ENCODE data around the gene NELFB.
A peak's percentile ranks its signal among the peaks of the same experiment; 100 is the strongest.

NELFB gene

DNA sequence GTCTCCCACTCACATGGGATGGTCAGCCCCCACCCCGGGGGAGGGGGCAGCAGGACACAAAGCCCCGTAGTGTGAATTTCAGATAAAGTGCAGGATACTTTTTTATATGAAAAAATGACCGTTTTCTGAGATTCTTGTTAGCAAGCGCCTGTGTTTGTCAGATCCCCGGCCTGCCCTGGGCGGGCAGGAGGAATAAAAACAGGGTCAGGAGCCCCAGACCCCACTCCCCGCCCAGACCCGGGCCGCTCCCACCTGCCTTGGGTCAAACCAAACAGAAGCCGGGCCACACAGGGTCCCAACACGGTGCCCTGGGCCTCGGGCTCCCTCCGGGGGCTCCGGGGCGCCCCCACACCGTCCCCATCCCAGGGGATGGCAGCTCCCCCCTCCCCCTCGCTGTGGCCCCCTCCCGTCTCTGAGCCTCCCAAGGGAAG is 60.5 kb downstream of the NELFB start:
- DNase-seq, result no peak

DNA sequence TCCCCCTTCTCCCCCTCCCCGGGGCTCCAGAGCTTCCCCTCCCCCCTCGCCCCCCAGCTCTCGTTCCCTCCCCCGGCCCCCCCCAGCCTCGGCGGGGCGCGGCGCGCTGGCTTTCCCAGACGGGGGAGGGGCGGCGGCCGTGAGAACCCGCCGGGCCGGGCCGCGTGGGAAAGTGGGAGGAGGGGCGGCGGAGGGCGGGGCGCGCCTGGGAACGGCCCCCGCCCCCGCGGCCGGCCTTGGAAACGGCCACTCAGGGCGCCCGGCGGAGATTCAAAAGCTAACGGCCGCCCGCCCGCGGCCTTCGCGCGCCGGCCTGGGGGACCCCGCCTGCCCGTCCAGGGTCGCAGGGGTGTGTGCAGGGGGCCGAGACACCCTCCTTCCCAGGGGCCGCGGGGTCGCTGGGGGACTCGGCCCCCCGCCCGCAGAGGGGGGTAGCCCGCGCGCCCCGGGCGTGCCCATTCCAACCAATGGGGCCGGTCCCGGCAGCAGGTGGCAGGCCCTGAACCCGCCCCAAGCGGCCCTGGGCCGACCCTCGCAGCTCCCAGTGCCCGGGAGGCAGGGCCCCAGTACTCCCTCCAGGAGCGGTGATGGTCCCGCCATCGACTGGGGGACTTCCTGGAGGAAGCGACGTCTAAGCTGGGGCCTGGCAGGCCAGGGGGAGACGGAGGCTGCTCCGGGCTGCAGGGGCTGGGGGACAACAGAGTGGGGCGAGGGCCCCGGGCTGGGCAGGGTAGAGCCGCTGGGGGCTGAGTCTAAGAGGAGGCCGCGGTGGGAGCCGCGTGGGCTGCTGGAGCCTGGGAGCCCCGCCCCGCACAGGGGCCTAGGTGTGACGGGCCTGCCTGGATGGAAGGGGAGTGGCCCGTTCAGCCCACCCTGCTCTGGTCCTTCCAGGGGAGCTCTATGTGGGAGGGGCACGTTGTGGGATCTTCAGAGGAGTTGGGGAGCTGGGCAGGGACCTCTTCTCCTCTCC is 61.2 kb downstream of the NELFB start:
- peak; percentile 31 for DNase-seq

DNA sequence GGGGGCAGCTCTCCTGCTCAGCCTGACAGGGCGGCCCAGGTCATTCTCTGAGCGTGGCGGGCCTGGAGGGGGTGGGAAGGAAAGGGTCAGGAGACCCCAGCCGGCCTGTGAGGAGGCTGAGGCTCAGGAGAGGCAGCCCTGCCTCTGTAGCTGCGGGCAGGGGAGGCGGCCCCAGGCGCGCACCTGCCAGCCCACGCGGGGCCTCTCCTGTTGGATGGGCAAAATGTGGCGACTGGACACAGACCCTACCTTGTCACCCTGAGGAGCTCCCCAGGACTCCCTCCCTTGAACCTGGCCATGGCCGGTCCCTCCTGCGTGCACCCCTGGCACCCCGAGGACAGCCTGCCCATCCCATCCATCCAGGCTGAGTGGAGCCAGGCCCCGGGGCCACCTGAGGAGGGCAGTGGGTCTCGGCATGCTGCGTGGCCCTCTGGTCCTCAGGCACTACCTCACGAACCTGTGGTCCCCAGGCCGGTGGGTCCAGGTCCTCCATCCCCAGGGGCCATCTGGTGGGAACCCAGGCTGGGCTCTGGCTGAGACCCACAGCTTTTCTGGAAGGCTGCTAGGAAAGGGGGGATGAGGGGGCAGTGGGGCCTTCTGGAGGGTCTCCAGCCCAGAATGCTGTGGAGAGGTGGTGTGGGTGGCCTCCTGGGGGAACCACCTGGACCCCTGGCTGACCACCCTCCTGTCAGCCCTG is 62.0 kb downstream of the NELFB start:
- DNase-seq, result peak; percentile 17

DNA sequence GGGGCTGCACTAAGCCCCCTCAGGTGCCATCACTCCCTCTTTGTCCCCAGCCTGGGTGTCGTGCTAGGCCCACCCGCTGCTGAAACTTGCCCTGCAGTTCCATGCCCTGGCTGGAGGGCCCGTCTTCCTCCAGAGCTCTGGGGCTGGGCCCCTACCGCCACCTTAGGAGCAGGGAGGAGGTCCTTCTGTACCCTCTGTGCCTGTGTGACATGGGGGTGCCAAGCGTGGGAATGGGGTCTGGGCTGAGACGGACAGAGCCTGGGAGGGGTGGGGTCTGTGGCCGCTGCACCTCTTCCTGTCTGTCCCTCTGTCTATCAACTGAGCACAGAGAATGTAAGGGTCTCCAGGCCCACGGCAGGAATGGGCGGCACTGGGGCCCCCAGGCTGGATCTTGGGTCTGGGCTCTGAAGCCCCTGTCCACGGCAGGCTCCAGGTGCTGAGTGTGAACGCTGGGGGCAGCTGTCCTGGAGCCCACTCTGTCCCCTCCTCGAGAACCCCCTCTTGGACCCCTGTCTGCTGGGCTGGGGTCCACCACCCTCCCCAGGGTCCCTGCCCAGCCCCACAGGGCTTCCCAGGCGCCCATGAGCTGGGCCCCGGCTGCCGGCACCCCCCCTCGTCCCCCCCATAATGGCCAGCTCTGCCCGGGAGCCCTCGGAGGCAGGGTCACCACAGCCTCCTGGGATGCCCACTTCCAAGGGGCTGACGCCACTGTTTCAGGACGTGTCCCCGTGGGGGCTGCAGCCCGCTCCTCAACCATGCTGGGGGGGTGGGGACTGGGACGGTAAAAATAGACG is 62.8 kb downstream of the NELFB start:
- peak; percentile 14 for DNase-seq

DNA sequence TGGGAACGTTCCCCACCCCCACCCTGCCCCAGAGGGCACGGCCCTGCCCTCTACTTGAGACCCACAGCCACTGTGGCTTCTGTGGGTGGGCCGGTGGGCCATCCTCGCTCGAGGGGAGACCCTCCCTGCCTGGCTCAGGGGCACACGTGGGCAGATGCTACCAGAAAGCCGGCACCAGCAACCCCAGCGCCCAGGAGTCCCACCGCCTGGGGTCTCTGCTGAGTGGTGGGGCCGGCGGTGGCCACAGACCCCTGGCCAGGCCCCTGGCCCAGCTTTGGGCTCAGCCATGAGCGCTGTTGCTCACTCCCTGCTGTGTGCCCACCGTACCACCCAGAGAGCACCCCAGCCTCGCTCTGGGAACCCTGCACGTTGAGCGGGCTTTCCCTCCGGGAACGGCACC is 63.5 kb downstream of the NELFB start:
- DNase-seq, result no peak

DNA sequence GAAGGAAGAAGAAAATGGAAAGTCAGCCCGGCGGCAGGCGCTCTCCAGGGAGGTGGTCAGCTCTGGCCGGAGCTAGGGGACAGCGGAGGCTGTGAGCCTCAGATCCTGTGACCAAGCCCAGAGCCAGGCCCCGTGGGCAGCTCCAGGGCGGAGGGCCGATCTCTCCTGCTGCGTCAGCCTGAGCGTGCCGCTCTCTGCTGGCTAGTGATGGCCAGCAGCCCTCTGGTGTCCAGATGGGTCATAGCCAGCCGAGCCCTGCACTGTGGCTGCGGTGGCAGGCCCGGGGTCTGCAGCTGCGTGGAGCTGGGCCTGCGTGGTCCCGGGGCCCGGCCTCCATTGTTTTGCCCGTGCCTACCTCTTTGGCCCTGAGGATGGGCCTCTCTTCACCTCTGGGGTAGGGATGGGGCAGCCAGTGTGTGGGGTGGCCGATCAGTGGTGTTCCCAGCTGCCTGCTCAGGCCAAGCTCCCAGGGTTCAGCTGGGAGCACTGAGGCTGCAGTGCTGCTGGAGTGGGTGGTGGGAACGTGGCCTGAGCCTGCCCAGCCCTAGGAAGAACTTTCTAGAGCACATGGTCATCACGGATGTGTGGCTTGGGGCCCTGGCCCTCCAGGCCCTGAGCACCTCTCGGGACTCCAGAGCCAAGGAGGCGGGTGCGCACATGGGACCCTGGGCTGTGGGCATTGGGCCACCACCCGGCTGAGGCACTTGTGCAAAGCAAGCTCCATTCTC is 64.0 kb downstream of the NELFB start:
- DNase-seq, result no peak

DNA sequence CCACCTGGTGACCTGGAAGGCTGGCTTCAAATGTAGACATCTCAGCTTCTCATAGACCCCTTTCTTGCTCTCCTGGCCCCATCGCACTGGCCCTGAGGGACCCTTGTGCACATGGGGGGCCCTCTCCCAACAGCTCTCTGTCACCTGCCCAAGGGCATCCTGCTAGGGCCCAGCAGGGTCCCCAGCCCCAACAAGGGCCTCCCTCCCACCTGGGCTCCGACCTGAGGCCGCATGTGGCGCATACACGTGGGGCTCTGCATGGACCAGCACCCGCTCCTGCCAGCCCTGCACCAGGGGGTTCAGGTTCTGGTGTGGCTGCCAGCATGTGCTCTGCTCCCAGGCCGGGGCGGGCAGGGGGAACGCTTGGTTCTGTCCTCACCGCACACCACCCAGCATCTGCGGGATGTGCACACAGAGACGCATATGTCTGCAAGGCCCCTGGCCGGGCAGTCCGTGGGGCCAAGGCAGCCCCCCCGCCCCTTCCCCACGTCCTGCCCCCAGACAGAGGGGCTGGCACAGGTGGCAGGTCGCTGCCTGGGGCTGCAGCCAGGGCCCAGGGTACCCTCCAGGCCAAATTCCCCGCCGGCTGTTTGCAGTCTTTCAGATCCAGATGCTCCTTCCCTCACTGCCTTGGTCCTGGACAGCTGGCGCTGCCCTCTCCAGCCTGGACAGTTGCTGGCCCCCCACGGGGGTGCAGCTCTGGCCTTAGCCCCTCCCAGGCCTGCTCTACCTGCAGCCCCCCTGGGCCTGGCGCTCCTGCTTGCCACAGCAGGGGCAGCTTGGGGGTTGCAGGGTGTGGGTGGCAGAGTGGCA is 64.8 kb downstream of the NELFB start:
- DNase-seq, result no peak

DNA sequence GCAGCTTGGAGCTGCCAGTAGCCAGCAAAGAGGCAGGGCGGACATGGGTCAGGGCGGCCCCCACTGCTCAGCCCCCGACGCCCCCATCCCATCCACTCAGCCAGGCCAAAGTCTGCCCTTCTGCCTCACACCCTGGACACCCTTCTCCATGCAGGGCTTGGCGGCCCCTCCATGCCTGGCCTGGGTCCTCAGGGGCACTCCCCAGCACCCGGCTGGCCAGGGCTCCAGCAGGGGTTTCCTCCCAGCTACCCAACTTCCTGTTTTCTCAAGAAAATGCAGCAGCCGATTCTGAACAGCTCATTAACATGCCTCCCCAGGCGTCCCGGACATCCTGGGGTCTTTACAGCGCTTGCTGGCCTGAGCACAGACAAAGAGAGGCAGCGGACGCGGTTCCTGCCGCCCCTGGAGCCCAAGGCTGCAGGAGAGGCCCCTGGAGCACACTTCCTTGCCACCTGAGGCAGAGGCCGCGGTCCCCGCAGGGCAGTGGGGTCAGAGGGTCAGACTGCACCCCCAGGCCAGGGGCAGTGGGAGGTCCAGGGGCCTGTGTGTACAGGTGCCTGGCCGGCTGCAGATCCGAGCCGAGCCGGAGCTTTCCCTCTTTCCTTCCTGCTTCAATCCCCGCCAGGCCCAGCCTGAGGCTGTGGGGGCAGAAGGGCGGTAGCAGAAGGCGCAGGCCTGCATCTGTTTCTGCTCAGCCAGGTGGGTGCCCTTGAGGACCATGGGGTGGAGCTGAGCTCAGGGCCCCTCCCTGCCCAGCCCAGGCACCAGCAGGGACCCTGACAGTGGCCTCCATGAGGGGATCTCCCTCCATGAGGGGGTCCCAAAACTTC is 65.6 kb downstream of the NELFB start:
- DNase-seq, result peak; percentile 31

DNA sequence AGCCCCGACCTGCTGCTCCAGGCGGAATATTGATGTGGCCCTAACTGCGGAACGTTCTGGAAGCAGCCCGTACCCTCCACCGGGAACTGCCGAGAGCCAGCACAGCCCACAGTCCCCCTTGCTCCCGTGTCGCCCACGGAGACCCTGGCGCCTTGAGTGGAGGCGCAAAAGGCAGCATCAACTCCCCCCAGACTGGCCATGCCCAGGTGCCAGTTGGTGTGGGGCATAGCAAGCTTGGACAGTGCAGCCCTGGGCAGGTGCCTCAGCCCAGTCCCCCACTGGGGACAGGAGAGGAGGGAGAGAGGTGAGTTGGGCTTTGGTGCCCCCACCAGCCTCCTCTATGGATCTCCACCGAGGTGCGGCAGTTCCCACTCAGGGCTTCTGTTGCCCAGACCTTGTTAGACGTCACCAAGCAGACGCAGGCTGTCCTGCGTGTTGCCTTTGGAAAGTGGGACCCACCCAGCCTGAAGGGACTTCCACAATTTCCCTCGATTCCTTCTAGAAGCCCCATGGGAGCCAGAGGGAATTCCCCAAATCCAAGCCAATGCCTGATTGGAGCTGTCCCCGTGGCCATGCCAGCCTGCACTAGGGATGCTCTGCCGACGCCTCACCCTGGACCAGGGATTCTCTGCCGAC is 66.7 kb downstream of the NELFB start:
- DNase-seq, result no peak
